Astrocyte of the cerebellum (primary cell): Measurements from ENCODE around the gene LPXN.
A peak's percentile ranks its signal among the peaks of the same experiment; 100 is the strongest.

Experiments
- DNase-seq: peaks from one replicate; pipeline ENCODE4 v3.0.0-alpha.2; 2011; ENCODE audit warnings: low read depth
- H3K4me3 ChIP-seq: 2 replicates; pipeline ENCODE4 v1.5.1; 2011; ENCODE audit warnings: mild to moderate bottlenecking, low read depth, low read length, moderate library complexity
- in situ Hi-C: cut with HindIII; loops from 2 replicates; pipeline ENCODE4 v1.10.0; 2017; ENCODE audit warnings: low sequenced_read_pairs
- TF ChIP-seq, protein P1 (sequence below): IDR thresholded peaks from 2 replicates; pipeline ENCODE4 v1.5.1; 2012; ENCODE audit warnings: low read length, low read depth, moderate library complexity, mild to moderate bottlenecking; ENCODE audit errors: missing control alignments

Gene LPXN

DNA sequence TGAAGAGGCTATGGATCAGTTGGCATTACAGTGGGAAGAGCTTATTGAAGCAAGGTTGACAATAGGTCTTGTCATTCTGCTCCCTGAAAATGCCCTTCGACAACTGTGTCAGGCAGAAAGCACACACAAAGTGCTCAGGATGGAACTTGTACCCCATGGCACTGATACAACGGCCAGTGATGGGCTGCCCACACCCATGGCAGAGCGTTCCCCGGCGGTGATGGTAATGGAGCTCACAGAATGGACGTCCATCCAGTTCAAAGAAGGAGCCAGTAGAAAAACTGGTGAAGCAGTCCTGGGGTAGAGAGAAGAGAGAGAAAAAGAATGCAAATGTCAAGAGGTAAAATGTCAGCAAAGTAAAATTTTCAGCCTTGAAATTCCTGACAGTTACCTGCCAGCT is 48.2 kb downstream of the LPXN start:
- in situ Hi-C loops, result no loop called here
- no peak for DNase-seq
- H3K4me3 ChIP-seq, result no peak overlapping the region
- TF ChIP-seq, protein P1, sequence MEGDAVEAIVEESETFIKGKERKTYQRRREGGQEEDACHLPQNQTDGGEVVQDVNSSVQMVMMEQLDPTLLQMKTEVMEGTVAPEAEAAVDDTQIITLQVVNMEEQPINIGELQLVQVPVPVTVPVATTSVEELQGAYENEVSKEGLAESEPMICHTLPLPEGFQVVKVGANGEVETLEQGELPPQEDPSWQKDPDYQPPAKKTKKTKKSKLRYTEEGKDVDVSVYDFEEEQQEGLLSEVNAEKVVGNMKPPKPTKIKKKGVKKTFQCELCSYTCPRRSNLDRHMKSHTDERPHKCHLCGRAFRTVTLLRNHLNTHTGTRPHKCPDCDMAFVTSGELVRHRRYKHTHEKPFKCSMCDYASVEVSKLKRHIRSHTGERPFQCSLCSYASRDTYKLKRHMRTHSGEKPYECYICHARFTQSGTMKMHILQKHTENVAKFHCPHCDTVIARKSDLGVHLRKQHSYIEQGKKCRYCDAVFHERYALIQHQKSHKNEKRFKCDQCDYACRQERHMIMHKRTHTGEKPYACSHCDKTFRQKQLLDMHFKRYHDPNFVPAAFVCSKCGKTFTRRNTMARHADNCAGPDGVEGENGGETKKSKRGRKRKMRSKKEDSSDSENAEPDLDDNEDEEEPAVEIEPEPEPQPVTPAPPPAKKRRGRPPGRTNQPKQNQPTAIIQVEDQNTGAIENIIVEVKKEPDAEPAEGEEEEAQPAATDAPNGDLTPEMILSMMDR, result no peak

GRCh38 chr11:58526721-58527120 is 48.9 kb downstream of the LPXN start:
- H3K4me3 ChIP-seq, result no peak overlapping the region
- in situ Hi-C loops, result no loop called here
- TF ChIP-seq, protein P1, result no peak
- DNase-seq, result no peak

GRCh38 chr11:58525037-58525614 is 50.5 kb downstream of the LPXN start:
- DNase-seq, result no peak
- TF ChIP-seq, protein P1, result no peak
- H3K4me3 ChIP-seq, result no peak overlapping the region
- in situ Hi-C loops, result no loop called here

DNA sequence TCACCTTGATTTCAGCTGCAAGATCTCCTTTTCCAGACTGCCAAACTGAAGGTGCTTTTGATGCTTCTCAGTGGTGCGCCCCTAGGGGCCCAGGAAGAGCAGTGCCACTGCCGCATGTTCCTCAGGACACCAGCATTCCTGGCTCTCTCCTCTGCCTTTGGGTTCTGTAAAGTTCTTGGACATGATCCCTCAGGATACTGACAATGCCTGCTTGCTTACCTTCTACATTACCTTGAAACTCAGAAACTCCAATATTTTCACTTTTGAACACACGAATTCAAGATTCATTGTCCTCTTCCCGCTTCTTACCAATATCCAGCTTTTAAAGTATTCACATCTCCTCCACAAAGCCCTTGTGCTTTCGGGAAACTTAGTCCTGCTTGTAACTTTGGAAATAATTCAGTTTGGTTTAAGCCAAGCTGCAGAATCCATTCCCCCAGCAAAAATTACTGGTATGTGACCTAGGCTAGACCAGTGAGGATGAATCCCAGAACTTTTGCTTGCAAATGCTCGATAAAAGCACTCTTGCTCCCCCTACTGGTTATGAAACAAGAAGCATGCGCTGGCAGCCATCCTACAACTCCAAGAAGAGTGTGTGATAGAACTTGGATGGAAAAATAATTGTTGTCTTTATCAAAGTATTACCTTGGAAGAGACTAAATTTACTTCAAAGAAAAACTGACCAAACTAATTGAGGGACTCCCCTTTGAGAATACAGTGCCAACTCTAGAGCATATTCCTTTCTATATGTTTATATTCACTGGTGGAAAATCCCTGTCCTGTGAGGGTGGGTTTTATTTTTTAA is 51.2 kb downstream of the LPXN start:
- TF ChIP-seq, protein P1, result peak; percentile 89
- no peak overlapping the region for H3K4me3 ChIP-seq
- peak; percentile 79 for DNase-seq
- in situ Hi-C loops, result loop anchor here (25.0 kb wide), 1 partner anchor 712 kb away; no protein-coding TSS in a partner anchor

DNA sequence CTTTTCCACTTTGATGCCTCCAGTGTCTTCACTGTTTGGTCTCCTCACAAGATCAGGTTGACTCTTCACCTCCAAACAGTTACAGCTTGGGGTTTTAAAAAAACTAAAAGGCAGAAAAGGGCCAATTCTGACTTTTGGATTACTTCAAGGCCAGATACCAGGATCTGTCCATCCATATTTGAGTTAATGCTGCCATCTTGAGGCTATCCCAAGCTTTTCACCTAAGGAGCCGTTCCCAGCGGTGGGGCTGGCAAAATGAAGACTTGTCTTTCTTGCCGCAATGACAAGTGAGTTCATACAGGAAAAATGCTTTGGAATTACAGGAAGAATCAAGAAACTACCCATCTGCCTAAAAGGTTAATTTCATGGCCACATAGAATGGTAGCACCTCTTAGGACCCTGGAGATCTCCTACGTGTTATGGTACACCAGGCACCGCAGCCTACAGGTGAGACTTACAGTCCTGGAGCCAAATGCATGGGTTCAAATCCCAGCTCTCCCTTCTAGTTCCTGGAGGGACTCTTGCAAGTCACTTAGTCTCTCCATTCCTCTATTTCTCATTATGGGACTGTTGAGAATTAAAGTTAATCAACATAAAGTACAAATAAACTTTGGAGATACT is 61.8 kb downstream of the LPXN start:
- TF ChIP-seq, protein P1, result peak; percentile 69
- in situ Hi-C loops, result loop anchor here (25.0 kb wide), 1 partner anchor 702 kb away; no protein-coding TSS in a partner anchor
- peak; percentile 38 for DNase-seq
- no peak overlapping the region for H3K4me3 ChIP-seq

DNA sequence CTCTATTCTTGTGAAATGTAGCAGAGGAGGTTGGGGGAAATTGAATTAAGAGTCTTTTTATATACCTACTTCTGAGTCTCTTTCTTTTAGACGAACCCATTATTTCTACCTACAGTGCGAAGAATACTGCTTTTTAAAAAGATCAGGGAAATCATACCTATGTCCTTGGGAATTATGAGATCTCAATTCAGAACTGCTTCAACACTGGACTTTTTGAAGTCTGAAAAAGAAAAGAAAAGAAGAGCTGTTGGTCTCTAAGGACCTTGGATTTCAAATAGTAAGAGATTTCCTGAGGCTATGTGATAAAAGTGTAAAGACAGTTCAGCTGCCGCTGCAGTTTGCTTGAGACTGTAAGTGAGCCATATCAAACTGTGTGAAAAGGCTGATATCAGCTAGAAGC is 64.0 kb downstream of the LPXN start:
- no peak for DNase-seq
- no peak overlapping the region for H3K4me3 ChIP-seq
- in situ Hi-C loops, result loop anchor here (25.0 kb wide), 1 partner anchor 699 kb away; no protein-coding TSS in a partner anchor
- TF ChIP-seq, protein P1, result no peak
